Uterus (tissue), 2 donors: Measurements from ENCODE around the gene ANXA4.

Experiments used
- CTCF ChIP-seq, 4 experiments: fragments of 200-600 bp in 2 of 4; fragments of 450-650 bp in 2 of 4; sonication (generic) in 2 of 4; IDR thresholded peaks; one replicate each; pipeline ENCODE4 v1.5.1; 2016 to 2019; ENCODE audit warnings: antibody characterized with exemption in 4 of 4, mild to moderate bottlenecking in 2 of 4, moderate library complexity in 1 of 4
- POLR2A ChIP-seq, 2 donors: fragments of 450-650 bp; IDR thresholded peaks; one replicate each; pipeline ENCODE4 v1.6.1; 2016; ENCODE audit warnings: antibody characterized with exemption in 2 of 2, mild to moderate bottlenecking in 1 of 2, moderate library complexity in 1 of 2

GRCh38 chr2:69828938-69829255 lies 87.0 kb downstream of the ANXA4 start:
- no peak for TF ChIP-seq CTCF (IDR thresholded peaks at IDR 0.05)
- no peak for TF ChIP-seq POLR2A (IDR thresholded peaks at IDR 0.05)
